T-helper 2 cell (primary cell): Measurements from ENCODE around the gene CREBL2.
A peak's percentile ranks its signal among the peaks of the same experiment; 100 is the strongest.
"Not testable (repeated sequence)": the region's sequence is repeated elsewhere in the genome, so short reads cannot be mapped to it uniquely, and the experiment has no call there.

Source experiments
- DNase-seq, 5 experiments: peaks; one replicate each; pipeline versions ENCODE4 v3.0.0 to v3.0.0-alpha.2; 2012 to 2022
- total RNA-seq, 2 donors: gene quantifications; one replicate each; lab custom pipeline; 2026; lab: John Stamatoyannopoulos, UW

CREBL2 gene
- 67.7 to 107 reads per million in 2 donors for total RNA-seq

- DNase-seq: peak; percentile 66 to 95 (median 79)
Measured at GRCh38 chr12:12611512-12612306, at the start of gene CREBL2. TSS of gene CREBL2 (plus strand) at chr12:12611876. CDS start at chr12:12612173, 297 bp downstream.

- DNase-seq: peak; percentile 4 to 47 (median 24)
Measured at GRCh38 chr12:12562016-12562483, 49.6 kb upstream of the CREBL2 start.

- DNase-seq: peak; percentile 42 to 92 (median 72)
Measured at GRCh38 chr12:12562585-12563261, 49.0 kb upstream of the CREBL2 start, which contains the start of gene DUSP16. TSS of gene DUSP16 (minus strand) at chr12:12562863. CDS start at chr12:12521098, 41,765 bp downstream.

GRCh38 chr12:12563290-12563928, 48.3 kb upstream of the CREBL2 start:
- DNase-seq: peak in 1 of 5 experiments; percentile 8

GRCh38 chr12:12564911-12565310, 46.8 kb upstream of the CREBL2 start:
- no peak for DNase-seq

GRCh38 chr12:12565971-12566370, 45.7 kb upstream of the CREBL2 start:
- not testable (repeated sequence) for DNase-seq

GRCh38 chr12:12572659-12573058, 39.0 kb upstream of the CREBL2 start:
- DNase-seq: no peak

GRCh38 chr12:12577786-12578185, 33.9 kb upstream of the CREBL2 start:
- DNase-seq: no peak

GRCh38 chr12:12580716-12581115, 31.0 kb upstream of the CREBL2 start:
- not testable (repeated sequence) for DNase-seq

GRCh38 chr12:12582193-12582881, 29.3 kb upstream of the CREBL2 start:
- peak in 1 of 5 experiments; percentile 58 for DNase-seq

GRCh38 chr12:12582895-12583303, 28.8 kb upstream of the CREBL2 start:
- DNase-seq: peak in 2 of 5 experiments; percentile 12 to 89

- peak in 1 of 5 experiments; percentile 17 for DNase-seq
Measured at GRCh38 chr12:12583510-12584178, 28.0 kb upstream of the CREBL2 start.

GRCh38 chr12:12585115-12585863, 26.4 kb upstream of the CREBL2 start:
- DNase-seq: no peak

- DNase-seq: no peak
Measured at GRCh38 chr12:12586879-12587675, 24.6 kb upstream of the CREBL2 start.

- no peak for DNase-seq
Measured at GRCh38 chr12:12587878-12588277, 23.8 kb upstream of the CREBL2 start.

GRCh38 chr12:12588436-12588835, 23.2 kb upstream of the CREBL2 start:
- not testable (repeated sequence) for DNase-seq

GRCh38 chr12:12590961-12591360, 20.7 kb upstream of the CREBL2 start:
- DNase-seq: no peak

- DNase-seq: no peak
Measured at GRCh38 chr12:12592930-12593329, 18.7 kb upstream of the CREBL2 start.

- DNase-seq: not testable (repeated sequence)
Measured at GRCh38 chr12:12595929-12596328, 15.7 kb upstream of the CREBL2 start.

GRCh38 chr12:12596598-12596997, 15.1 kb upstream of the CREBL2 start:
- not testable (repeated sequence) for DNase-seq
